ENCODE data around the gene NDUFB7.

DNA sequence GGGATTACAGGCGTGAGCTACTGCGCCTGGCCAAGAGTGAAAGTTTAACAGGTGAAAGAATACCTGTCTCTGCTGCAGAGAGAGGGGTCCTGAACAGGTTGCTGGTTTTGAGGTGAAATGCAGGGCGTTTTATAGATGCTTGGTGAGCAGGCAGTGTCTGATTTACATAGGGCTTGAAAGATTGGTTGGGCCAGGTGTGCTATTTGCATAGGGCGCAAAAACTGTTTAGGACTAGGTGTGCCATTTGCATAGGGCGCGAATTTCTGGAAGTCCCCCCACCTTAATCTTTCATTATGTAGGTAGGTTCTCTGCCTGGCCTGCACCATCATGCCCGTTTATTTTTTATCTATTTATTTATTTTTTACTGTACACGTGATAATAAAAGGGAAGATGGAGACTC, 4.5 kb upstream of the NDUFB7 start:
- TF ChIP-seq POLR2AphosphoS5 (IDR thresholded peaks at IDR 0.05; ENCODE audit: low read depth, low read length) = no peak
- TF ChIP-seq, protein P1, sequence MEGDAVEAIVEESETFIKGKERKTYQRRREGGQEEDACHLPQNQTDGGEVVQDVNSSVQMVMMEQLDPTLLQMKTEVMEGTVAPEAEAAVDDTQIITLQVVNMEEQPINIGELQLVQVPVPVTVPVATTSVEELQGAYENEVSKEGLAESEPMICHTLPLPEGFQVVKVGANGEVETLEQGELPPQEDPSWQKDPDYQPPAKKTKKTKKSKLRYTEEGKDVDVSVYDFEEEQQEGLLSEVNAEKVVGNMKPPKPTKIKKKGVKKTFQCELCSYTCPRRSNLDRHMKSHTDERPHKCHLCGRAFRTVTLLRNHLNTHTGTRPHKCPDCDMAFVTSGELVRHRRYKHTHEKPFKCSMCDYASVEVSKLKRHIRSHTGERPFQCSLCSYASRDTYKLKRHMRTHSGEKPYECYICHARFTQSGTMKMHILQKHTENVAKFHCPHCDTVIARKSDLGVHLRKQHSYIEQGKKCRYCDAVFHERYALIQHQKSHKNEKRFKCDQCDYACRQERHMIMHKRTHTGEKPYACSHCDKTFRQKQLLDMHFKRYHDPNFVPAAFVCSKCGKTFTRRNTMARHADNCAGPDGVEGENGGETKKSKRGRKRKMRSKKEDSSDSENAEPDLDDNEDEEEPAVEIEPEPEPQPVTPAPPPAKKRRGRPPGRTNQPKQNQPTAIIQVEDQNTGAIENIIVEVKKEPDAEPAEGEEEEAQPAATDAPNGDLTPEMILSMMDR (IDR thresholded peaks at IDR 0.05; ENCODE audit: control extremely low read depth in 1 of 3, insufficient read depth in 1 of 3, low read depth in 1 of 3, low read length in 3 of 3) = no peak
- TF ChIP-seq, protein P2, sequence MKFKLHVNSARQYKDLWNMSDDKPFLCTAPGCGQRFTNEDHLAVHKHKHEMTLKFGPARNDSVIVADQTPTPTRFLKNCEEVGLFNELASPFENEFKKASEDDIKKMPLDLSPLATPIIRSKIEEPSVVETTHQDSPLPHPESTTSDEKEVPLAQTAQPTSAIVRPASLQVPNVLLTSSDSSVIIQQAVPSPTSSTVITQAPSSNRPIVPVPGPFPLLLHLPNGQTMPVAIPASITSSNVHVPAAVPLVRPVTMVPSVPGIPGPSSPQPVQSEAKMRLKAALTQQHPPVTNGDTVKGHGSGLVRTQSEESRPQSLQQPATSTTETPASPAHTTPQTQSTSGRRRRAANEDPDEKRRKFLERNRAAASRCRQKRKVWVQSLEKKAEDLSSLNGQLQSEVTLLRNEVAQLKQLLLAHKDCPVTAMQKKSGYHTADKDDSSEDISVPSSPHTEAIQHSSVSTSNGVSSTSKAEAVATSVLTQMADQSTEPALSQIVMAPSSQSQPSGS (IDR thresholded peaks at IDR 0.05; ENCODE audit: low read length) = no peak
- TF ChIP-seq, protein P3, sequence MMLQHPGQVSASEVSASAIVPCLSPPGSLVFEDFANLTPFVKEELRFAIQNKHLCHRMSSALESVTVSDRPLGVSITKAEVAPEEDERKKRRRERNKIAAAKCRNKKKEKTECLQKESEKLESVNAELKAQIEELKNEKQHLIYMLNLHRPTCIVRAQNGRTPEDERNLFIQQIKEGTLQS (IDR thresholded peaks at IDR 0.05; ENCODE audit: insufficient read depth, low read depth, low read length) = no peak
- TF ChIP-seq RNF2 (IDR thresholded peaks at IDR 0.05; ENCODE audit: borderline replicate concordance, low read depth, low read length, missing control alignments, poor library complexity, severe bottlenecking) = no peak
- no peak for TF ChIP-seq YY1 (IDR thresholded peaks at IDR 0.05; ENCODE audit: low read depth, low read length)
- TF ChIP-seq RXRA (IDR thresholded peaks at IDR 0.05; ENCODE audit: insufficient read depth, low read depth, low read length) = no peak
- TF ChIP-seq POLR2A (IDR thresholded peaks at IDR 0.05; ENCODE audit: control extremely low read depth in 1 of 2, low read depth in 2 of 2, low read length in 2 of 2) = no peak
- TF ChIP-seq, protein P4, sequence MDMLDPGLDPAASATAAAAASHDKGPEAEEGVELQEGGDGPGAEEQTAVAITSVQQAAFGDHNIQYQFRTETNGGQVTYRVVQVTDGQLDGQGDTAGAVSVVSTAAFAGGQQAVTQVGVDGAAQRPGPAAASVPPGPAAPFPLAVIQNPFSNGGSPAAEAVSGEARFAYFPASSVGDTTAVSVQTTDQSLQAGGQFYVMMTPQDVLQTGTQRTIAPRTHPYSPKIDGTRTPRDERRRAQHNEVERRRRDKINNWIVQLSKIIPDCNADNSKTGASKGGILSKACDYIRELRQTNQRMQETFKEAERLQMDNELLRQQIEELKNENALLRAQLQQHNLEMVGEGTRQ (IDR thresholded peaks at IDR 0.05; ENCODE audit: low read length) = no peak

All from H1 (cell line).